Measurements from ENCODE around the gene LTBP1. TPM values are rescaled to one million over a fixed set of nuclear protein-coding genes. Genes with fewer than 3 reads are reported as not detected.

The LTBP1 gene
- total RNA-seq, 1 experiment from 2014 or later = 28.5 TPM

DNA sequence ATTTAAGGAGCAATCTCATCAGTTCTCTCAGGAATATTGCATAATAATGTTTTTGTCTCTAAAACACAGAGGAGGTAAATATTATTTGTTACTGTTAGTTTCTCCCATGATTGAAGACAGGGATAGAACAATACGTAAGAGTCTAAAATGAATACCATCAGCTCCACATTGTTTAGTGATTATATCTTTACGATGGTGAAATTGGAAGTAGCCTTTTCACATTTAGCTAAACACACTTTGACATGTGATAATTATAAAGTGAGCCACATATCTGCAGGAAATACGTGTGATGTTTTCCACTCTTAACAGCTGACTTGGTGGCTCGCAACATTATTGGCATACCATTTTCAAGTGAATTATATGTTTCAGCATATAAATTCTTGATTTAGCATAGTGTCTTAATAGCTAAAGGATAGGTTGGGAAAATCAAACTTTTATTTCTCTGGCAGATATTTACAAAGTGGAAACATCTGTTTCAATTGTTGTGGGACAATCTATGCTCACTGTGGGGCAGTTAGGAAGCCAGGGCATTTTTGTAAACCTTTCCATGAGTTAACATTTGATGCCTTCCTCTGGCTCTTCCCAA, 321.6 kb downstream of the LTBP1 start:
- H3K9me3 Mint-ChIP-seq = no peaks in the 10 kb centered on the region
- Histone ChIP-seq H3K9ac (ENCODE audit: extremely low read depth, insufficient read length, low read length) (no peak overlapping the region), H3T11ph (ENCODE audit: low read length) (no peak overlapping the region), H2BK120ac (ENCODE audit: low read depth, low read length, poor library complexity, severe bottlenecking) (no peak overlapping the region), H2AK5ac (ENCODE audit: insufficient read length, low read length) (no peak overlapping the region), H3K9me3 (ENCODE audit: control insufficient read depth, low read depth, low read length) (no peaks in the 10 kb centered on the region), H3K18ac (ENCODE audit: insufficient read length, low read depth, low read length) (no peak overlapping the region), H4K5ac (ENCODE audit: insufficient read length, low read depth, low read length) (no peak overlapping the region), H2BK15ac (ENCODE audit: low read depth, low read length) (no peak overlapping the region), H4K20me1 (ENCODE audit: control insufficient read depth, insufficient read depth, insufficient read length) (no peaks in the 10 kb centered on the region), H3K79me1 (ENCODE audit: insufficient read depth, low read depth, low read length, poor library complexity, severe bottlenecking) (no peaks in the 10 kb centered on the region), H3K79me2 (ENCODE audit: insufficient read depth, low read length) (no peaks in the 10 kb centered on the region), H4K8ac (replicated peaks; ENCODE audit: insufficient read length, low read depth, low read length) (no peak overlapping the region), H3K27me3 (ENCODE audit: insufficient read depth, low read length) (no peaks in the 10 kb centered on the region), H3K4ac (ENCODE audit: low read depth, low read length) (no peak overlapping the region), H2BK5ac (ENCODE audit: insufficient read length, low read length) (no peak overlapping the region), H3K4me2 (ENCODE audit: insufficient read depth, insufficient read length, low read length) (no peak overlapping the region), H3K14ac (ENCODE audit: insufficient read depth, low read length) (no peak overlapping the region), H3K56ac (ENCODE audit: insufficient read length, low read depth, low read length) (no peak overlapping the region), H3K4me1 (ENCODE audit: insufficient read depth, low read length) (no peaks in the 10 kb centered on the region), H2BK20ac (ENCODE audit: low read depth, low read length, poor library complexity, severe bottlenecking) (no peak overlapping the region), H4K91ac (ENCODE audit: insufficient read length, low read depth, low read length) (no peak overlapping the region), H2AFZ (ENCODE audit: low read length) (no peak overlapping the region), H2BK12ac (ENCODE audit: insufficient read length, low read depth, low read length) (no peak overlapping the region), H3K23me2 (ENCODE audit: insufficient read length, low read depth, low read length, poor library complexity, severe bottlenecking) (no peaks in the 10 kb centered on the region), H3K27ac (ENCODE audit: insufficient read length, low read depth, low read length) (no peak overlapping the region), H3K23ac (ENCODE audit: insufficient read length, low read depth, low read length) (no peak overlapping the region)
- peaks cover 2 to 13% (median 10%) of the 10 kb centered on the region in 3 experiments; a peak in 5 of 7 replicates for H3K36me3 Mint-ChIP-seq (ENCODE audit: insufficient read depth in 1 of 3, low read depth in 3 of 3)
- TF ChIP-seq, protein P1, sequence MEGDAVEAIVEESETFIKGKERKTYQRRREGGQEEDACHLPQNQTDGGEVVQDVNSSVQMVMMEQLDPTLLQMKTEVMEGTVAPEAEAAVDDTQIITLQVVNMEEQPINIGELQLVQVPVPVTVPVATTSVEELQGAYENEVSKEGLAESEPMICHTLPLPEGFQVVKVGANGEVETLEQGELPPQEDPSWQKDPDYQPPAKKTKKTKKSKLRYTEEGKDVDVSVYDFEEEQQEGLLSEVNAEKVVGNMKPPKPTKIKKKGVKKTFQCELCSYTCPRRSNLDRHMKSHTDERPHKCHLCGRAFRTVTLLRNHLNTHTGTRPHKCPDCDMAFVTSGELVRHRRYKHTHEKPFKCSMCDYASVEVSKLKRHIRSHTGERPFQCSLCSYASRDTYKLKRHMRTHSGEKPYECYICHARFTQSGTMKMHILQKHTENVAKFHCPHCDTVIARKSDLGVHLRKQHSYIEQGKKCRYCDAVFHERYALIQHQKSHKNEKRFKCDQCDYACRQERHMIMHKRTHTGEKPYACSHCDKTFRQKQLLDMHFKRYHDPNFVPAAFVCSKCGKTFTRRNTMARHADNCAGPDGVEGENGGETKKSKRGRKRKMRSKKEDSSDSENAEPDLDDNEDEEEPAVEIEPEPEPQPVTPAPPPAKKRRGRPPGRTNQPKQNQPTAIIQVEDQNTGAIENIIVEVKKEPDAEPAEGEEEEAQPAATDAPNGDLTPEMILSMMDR (conservative IDR thresholded peaks at IDR 0.05) = no peak
- DNase-seq = no peak
- no CpG with 5 or more reads among the region's 4 CpGs for WGBS (ENCODE audit: extremely low coverage, insufficient read length, low lambda C conversion rate)
- H3K27me3 Mint-ChIP-seq (ENCODE audit: low read depth) = no peaks in the 10 kb centered on the region
- no peak overlapping the region for H3K27ac Mint-ChIP-seq
- H3K4me3 Mint-ChIP-seq = no peak overlapping the region
- H3K4me1 Mint-ChIP-seq = no peaks in the 10 kb centered on the region
